ENCODE measurements around the gene ZNF423. TPM values are rescaled to one million over a fixed set of nuclear protein-coding genes. Genes with fewer than 3 reads are reported as not detected.
"Not testable (repeated sequence)": the region's sequence is repeated elsewhere in the genome, so short reads cannot be mapped to it uniquely, and the experiment has no call there.

Gene ZNF423
- polyA plus RNA-seq, 1 experiment, result 0.11 TPM

GRCh38 chr16:49886554-49887094 lies 30.7 kb upstream of the ZNF423 start:
- CTCF ChIA-PET, result interaction anchor here (0.6 to 1.0 kb wide), 2 partner anchors 9 to 180 kb away, joined by 4 to 7 read pairs; no protein-coding TSS in a partner anchor
- no peak for TF ChIP-seq CTCF (IDR thresholded peaks at IDR 0.05; ENCODE audit: low read depth, low read length)

GRCh38 chr16:49884033-49885015 lies 28.4 kb upstream of the ZNF423 start:
- TF ChIP-seq CTCF (IDR thresholded peaks at IDR 0.05; ENCODE audit: low read depth, low read length), result no peak
- Histone ChIP-seq H3K4me3 (ENCODE audit: low read depth, low read length) (no peak overlapping the region), H3K27ac (ENCODE audit: low read depth, low read length) (no peak overlapping the region), H3K27me3 (ENCODE audit: control insufficient read depth, insufficient read depth, low read length) (no peaks in the 10 kb centered on the region), H3K9me3 (ENCODE audit: control insufficient read depth, insufficient read depth, low read length) (no peaks in the 10 kb centered on the region)
- ChIA-PET POLR2A (no interaction called here), CTCF (no interaction called here)
- DNase-seq (ENCODE audit: low read depth, low spot score), result no peak

More at GRCh38 chr16:49886554-49887094, 30.7 kb upstream of the ZNF423 start:
- H3K27me3 ChIP-seq (ENCODE audit: control insufficient read depth, insufficient read depth, low read length), result no peaks in the 10 kb centered on the region
- no peak overlapping the region for H3K27ac ChIP-seq (ENCODE audit: low read depth, low read length)
- H3K4me3 ChIP-seq (ENCODE audit: low read depth, low read length), result no peak overlapping the region
- DNase-seq (ENCODE audit: low read depth, low spot score), result no peak
- POLR2A ChIA-PET, result no interaction called here
- H3K9me3 ChIP-seq (ENCODE audit: control insufficient read depth, insufficient read depth, low read length), result no peaks in the 10 kb centered on the region

GRCh38 chr16:49883076-49884014 lies 27.4 kb upstream of the ZNF423 start:
- H3K9me3 ChIP-seq (ENCODE audit: control insufficient read depth, insufficient read depth, low read length), result no peaks in the 10 kb centered on the region
- H3K27ac ChIP-seq (ENCODE audit: low read depth, low read length), result no peak overlapping the region
- CTCF ChIA-PET, result no interaction called here
- DNase-seq (ENCODE audit: low read depth, low spot score), result no peak
- no peaks in the 10 kb centered on the region for H3K27me3 ChIP-seq (ENCODE audit: control insufficient read depth, insufficient read depth, low read length)
- no peak for TF ChIP-seq CTCF (IDR thresholded peaks at IDR 0.05; ENCODE audit: low read depth, low read length)
- POLR2A ChIA-PET, result no interaction called here
- no peak overlapping the region for H3K4me3 ChIP-seq (ENCODE audit: low read depth, low read length)

- Histone ChIP-seq H3K27me3 (ENCODE audit: control insufficient read depth, insufficient read depth, low read length) (peaks cover 3% of the 10 kb centered on the region), H3K9me3 (ENCODE audit: control insufficient read depth, insufficient read depth, low read length) (no peaks in the 10 kb centered on the region), H3K4me3 (ENCODE audit: low read depth, low read length) (no peak overlapping the region), H3K27ac (ENCODE audit: low read depth, low read length) (no peak overlapping the region)
- TF ChIP-seq CTCF (IDR thresholded peaks at IDR 0.05; ENCODE audit: low read depth, low read length), result no peak
- CTCF ChIA-PET, result no interaction called here
- DNase-seq (ENCODE audit: low read depth, low spot score), result no peak
- POLR2A ChIA-PET, result no interaction called here
These were observed 26.0 kb upstream of the ZNF423 start for GRCh38 chr16:49881890-49882289.

- DNase-seq (ENCODE audit: low read depth, low spot score); H3K9me3 ChIP-seq (ENCODE audit: control insufficient read depth, insufficient read depth, low read length); H3K27ac ChIP-seq (ENCODE audit: low read depth, low read length); POLR2A ChIA-PET; H3K4me3 ChIP-seq (ENCODE audit: low read depth, low read length); CTCF ChIA-PET: not testable (repeated sequence)
- peaks cover 21% of the 10 kb centered on the region for H3K27me3 ChIP-seq (ENCODE audit: control insufficient read depth, insufficient read depth, low read length)
These were observed 22.6 kb upstream of the ZNF423 start for GRCh38 chr16:49878540-49878939.
